Esophagus squamous epithelium (tissue), 4 donors: Measurements from ENCODE around the gene TBC1D5.

ENCODE experiments used
- POLR2A ChIP-seq, 4 donors: fragments of 450-650 bp; IDR thresholded peaks; one replicate each; pipeline ENCODE4 v1.6.1; 2017; ENCODE audit warnings: antibody characterized with exemption in 4 of 4, mild to moderate bottlenecking in 4 of 4, moderate library complexity in 3 of 4
- TF ChIP-seq, protein P1 (sequence below), 6 experiments: fragments of 450-650 bp in 4 of 6; fragments of 200-600 bp in 2 of 6; sonication (generic) in 2 of 6; IDR thresholded peaks; one replicate each; pipeline ENCODE4 v1.5.1; 2016 to 2019; ENCODE audit warnings: antibody characterized with exemption in 6 of 6, mild to moderate bottlenecking in 4 of 6, moderate library complexity in 4 of 6

DNA sequence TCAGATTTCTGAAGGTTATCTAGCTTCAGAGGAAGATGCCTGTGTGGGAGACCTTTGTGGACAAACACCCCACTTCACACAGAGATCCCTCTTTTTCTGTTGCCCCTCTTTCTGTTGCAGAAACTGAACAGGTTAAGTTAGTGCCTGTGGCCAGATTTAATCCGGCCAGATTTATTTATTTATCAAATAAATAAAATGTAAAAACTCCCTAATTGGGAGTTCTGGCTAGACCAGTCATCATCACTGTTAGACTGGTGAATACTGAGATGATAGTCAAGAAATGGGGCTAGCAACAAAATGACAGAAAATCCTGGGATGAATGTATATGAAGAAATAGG, 1.2 kb upstream of the TBC1D5 start:
- TF ChIP-seq, protein P1, sequence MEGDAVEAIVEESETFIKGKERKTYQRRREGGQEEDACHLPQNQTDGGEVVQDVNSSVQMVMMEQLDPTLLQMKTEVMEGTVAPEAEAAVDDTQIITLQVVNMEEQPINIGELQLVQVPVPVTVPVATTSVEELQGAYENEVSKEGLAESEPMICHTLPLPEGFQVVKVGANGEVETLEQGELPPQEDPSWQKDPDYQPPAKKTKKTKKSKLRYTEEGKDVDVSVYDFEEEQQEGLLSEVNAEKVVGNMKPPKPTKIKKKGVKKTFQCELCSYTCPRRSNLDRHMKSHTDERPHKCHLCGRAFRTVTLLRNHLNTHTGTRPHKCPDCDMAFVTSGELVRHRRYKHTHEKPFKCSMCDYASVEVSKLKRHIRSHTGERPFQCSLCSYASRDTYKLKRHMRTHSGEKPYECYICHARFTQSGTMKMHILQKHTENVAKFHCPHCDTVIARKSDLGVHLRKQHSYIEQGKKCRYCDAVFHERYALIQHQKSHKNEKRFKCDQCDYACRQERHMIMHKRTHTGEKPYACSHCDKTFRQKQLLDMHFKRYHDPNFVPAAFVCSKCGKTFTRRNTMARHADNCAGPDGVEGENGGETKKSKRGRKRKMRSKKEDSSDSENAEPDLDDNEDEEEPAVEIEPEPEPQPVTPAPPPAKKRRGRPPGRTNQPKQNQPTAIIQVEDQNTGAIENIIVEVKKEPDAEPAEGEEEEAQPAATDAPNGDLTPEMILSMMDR (IDR thresholded peaks at IDR 0.05): no peak
- TF ChIP-seq POLR2A (IDR thresholded peaks at IDR 0.05): no peak
